Measurements from ENCODE around the gene DESI1. TPM values are rescaled to one million over a fixed set of nuclear protein-coding genes. Genes with fewer than 3 reads are reported as not detected.

DESI1 gene
- polyA plus RNA-seq, 1 of the 3 experiments (the other 2 are of a cell fraction), result 8.2 TPM

DNA sequence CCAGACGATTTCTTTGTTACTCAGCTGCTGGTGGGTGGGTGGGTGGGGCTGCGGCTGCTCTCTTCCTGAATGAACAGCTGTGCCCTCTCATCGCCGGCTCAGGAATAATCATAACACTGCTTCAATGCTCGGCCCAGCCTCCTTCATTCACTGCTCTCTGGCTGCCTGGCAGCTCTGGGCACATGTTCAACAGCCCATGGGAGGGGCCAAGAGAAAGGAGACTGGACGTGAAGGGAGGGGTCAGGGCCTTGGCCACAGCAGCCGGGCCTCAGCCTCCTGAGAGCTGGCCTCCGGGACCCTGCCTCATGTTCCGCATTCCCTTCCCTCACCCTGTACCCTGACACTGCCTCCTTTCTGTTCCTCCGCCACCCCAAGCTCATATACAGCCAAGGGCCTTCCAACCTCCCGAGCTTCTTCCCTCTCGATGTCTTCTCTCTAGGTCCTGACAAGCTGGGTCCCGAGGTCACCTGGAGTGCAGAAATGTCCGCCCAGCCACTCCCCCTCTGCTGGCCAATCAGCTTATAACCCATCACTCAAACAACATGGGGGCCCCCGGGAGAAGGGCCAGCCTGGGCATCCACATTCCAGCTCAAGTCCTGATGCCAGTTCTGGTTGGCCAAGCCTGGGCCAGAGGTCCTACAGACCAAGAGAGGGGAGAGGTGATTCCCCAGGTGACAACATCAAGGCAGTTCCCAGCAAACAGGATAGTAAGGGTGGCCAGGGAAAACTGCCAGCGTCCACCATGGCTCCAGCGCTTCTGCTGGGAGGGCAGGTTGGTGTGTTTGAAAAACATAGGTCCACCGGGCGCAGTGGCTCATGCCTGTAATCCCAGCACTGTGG lies 63.2 kb downstream of the DESI1 start (continued):
- TF ChIP-seq, protein P1, sequence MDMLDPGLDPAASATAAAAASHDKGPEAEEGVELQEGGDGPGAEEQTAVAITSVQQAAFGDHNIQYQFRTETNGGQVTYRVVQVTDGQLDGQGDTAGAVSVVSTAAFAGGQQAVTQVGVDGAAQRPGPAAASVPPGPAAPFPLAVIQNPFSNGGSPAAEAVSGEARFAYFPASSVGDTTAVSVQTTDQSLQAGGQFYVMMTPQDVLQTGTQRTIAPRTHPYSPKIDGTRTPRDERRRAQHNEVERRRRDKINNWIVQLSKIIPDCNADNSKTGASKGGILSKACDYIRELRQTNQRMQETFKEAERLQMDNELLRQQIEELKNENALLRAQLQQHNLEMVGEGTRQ (IDR thresholded peaks at IDR 0.05; ENCODE audit: borderline replicate concordance, low read depth, low read length), result no peak
- no peak for TF ChIP-seq MXI1 (IDR thresholded peaks at IDR 0.05; ENCODE audit: low read depth, low read length)

DNA sequence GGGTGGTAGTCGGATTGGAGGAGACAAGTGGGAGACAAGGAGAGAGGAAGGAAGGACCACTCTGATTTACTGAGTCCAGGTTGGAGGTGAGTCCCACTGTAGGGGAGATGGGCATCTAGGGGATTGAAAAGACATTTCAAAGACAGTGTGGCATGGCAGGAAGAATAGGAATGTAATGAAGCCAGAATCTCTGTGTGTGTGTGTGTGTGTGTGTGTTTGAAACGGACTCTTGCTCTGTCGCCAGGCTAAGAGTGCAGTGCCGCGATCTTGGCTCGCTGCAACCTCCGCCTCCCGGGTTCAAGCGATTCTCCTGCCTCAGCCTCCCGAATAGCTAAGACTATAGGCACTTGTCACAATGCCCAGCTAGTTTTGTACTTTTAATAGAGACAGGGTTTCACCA lies 64.3 kb downstream of the DESI1 start:
- H3K9ac ChIP-seq, result no peak overlapping the region

DNA sequence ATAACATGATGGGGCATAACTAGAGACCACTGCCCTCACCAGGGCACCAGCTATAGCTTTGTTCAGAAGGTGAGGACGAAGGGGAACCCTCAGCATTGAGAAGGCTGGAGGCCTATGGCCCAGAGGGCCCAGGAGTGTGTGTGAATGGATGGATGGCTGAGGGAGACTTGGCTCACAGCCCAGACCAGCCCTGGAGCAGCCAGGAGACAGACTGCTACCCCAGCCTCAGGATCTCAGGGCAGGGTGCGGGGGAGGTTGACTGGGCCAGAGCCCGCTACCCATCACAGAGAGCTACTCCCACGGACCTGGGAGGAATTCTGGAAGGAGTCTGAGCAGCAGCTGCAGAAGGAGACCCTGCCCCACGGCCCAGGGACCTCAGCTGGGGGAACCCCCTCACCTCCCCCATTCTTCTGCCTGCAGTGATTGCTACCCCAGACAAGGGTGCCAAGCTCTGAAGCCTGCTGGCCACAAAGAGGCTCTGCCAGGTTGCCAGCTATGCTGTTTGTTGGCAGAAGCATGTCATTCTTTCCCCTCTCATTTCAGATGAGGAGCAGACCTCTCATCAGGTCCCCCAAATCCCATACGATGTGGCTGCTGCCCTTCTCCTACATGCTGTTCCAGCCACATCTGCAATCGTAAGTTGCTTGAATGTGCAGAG lies 65.4 kb downstream of the DESI1 start:
- H3K9me3 ChIP-seq, result no peaks in the 10 kb centered on the region
- no peak for DNase-seq
- H3F3A ChIP-seq (replicated peaks; ENCODE audit: insufficient read depth), result no peaks in the 10 kb centered on the region
- no peaks in the 10 kb centered on the region for H3K79me2 ChIP-seq (ENCODE audit: insufficient read depth)
- ChIA-PET POLR2A (no interaction called here), CTCF (interaction anchor here (2.0 kb wide), 1 partner anchor 42 kb away, joined by 7 read pairs; no protein-coding TSS in a partner anchor)
- H4K20me1 ChIP-seq (ENCODE audit: insufficient read depth), result no peaks in the 10 kb centered on the region
- no peak overlapping the region for H2AFZ ChIP-seq (ENCODE audit: low read depth)
- H3K9me2 ChIP-seq, result no peaks in the 10 kb centered on the region
- no peak overlapping the region for H3K4me2 ChIP-seq
- H3K27ac ChIP-seq (ENCODE audit: low read depth in 2 of 2, low read length in 1 of 2), result no peak overlapping the region; a peak in 1 of 4 replicates
- H3K9ac ChIP-seq, result no peak overlapping the region
- 84% methylated on average over 3 of the region's 7 CpGs for WGBS (ENCODE audit: low lambda C conversion rate)
- no peaks in the 10 kb centered on the region for H3K27me3 ChIP-seq (ENCODE audit: insufficient read depth)
- no peak overlapping the region for H3K4me3 ChIP-seq (ENCODE audit: low read depth in 2 of 2, low read length in 1 of 2)
- H3K36me3 ChIP-seq (replicated peaks in 1 of 2; ENCODE audit: control insufficient read depth in 1 of 2, insufficient read depth in 2 of 2, low read length in 1 of 2), result no peaks in the 10 kb centered on the region
- H3K4me1 ChIP-seq (ENCODE audit: control insufficient read depth in 1 of 2, insufficient read depth in 2 of 2, low read depth in 1 of 2, low read length in 1 of 2), result peaks cover 3 to 17% of the 10 kb centered on the region in 2 experiments; a peak in 2 of 4 replicates
- no peak for TF ChIP-seq EZH2phosphoT487 (IDR thresholded peaks at IDR 0.05; ENCODE audit: borderline replicate concordance, low read depth)
- no peak for TF ChIP-seq MXI1 (IDR thresholded peaks at IDR 0.05; ENCODE audit: low read depth, low read length)
- TF ChIP-seq, protein P2, sequence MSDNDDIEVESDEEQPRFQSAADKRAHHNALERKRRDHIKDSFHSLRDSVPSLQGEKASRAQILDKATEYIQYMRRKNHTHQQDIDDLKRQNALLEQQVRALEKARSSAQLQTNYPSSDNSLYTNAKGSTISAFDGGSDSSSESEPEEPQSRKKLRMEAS (IDR thresholded peaks at IDR 0.05; ENCODE audit: low read depth), result no peak
- no peak for TF ChIP-seq RFX5 (IDR thresholded peaks at IDR 0.05; ENCODE audit: low read length)
- TF ChIP-seq, protein P3, sequence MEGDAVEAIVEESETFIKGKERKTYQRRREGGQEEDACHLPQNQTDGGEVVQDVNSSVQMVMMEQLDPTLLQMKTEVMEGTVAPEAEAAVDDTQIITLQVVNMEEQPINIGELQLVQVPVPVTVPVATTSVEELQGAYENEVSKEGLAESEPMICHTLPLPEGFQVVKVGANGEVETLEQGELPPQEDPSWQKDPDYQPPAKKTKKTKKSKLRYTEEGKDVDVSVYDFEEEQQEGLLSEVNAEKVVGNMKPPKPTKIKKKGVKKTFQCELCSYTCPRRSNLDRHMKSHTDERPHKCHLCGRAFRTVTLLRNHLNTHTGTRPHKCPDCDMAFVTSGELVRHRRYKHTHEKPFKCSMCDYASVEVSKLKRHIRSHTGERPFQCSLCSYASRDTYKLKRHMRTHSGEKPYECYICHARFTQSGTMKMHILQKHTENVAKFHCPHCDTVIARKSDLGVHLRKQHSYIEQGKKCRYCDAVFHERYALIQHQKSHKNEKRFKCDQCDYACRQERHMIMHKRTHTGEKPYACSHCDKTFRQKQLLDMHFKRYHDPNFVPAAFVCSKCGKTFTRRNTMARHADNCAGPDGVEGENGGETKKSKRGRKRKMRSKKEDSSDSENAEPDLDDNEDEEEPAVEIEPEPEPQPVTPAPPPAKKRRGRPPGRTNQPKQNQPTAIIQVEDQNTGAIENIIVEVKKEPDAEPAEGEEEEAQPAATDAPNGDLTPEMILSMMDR (IDR thresholded peaks at IDR 0.05), result no peak
- TF ChIP-seq, protein P4, sequence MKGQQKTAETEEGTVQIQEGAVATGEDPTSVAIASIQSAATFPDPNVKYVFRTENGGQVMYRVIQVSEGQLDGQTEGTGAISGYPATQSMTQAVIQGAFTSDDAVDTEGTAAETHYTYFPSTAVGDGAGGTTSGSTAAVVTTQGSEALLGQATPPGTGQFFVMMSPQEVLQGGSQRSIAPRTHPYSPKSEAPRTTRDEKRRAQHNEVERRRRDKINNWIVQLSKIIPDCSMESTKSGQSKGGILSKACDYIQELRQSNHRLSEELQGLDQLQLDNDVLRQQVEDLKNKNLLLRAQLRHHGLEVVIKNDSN (IDR thresholded peaks at IDR 0.05; ENCODE audit: borderline replicate concordance, low read depth), result no peak
- no peak for TF ChIP-seq TAF1 (IDR thresholded peaks at IDR 0.05; ENCODE audit: borderline replicate concordance, low read depth, low read length)
- no peak for TF ChIP-seq MEF2A (IDR thresholded peaks at IDR 0.05; ENCODE audit: borderline replicate concordance, low read depth)
- TF ChIP-seq FOXJ3 (CRISPR knock-in tag; IDR thresholded peaks at IDR 0.05), result no peak

More for the DNA sequence above, 64.3 kb downstream of the DESI1 start:
- DNase-seq, result no peak
- TF ChIP-seq ELF1 (IDR thresholded peaks at IDR 0.05), result no peak
- no peak for TF ChIP-seq POLR2AphosphoS5 (IDR thresholded peaks at IDR 0.05; ENCODE audit: low read depth, low read length)
- TF ChIP-seq, protein P5, sequence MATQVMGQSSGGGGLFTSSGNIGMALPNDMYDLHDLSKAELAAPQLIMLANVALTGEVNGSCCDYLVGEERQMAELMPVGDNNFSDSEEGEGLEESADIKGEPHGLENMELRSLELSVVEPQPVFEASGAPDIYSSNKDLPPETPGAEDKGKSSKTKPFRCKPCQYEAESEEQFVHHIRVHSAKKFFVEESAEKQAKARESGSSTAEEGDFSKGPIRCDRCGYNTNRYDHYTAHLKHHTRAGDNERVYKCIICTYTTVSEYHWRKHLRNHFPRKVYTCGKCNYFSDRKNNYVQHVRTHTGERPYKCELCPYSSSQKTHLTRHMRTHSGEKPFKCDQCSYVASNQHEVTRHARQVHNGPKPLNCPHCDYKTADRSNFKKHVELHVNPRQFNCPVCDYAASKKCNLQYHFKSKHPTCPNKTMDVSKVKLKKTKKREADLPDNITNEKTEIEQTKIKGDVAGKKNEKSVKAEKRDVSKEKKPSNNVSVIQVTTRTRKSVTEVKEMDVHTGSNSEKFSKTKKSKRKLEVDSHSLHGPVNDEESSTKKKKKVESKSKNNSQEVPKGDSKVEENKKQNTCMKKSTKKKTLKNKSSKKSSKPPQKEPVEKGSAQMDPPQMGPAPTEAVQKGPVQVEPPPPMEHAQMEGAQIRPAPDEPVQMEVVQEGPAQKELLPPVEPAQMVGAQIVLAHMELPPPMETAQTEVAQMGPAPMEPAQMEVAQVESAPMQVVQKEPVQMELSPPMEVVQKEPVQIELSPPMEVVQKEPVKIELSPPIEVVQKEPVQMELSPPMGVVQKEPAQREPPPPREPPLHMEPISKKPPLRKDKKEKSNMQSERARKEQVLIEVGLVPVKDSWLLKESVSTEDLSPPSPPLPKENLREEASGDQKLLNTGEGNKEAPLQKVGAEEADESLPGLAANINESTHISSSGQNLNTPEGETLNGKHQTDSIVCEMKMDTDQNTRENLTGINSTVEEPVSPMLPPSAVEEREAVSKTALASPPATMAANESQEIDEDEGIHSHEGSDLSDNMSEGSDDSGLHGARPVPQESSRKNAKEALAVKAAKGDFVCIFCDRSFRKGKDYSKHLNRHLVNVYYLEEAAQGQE (IDR thresholded peaks at IDR 0.05; ENCODE audit: low read depth, low read length), result no peak
- no peak overlapping the region for H3K4me3 ChIP-seq (ENCODE audit: low read depth in 2 of 2, low read length in 1 of 2)
- CTCF ChIA-PET, result interaction anchor here (0.7 to 2.0 kb wide), 2 partner anchors 13 to 41 kb away, joined by 3 to 7 read pairs; partner anchors contain the start of gene POLR3H
- H2AFZ ChIP-seq (ENCODE audit: low read depth), result no peak overlapping the region
- peaks cover 3 to 25% of the 10 kb centered on the region in 2 experiments; a peak in 2 of 4 replicates for H3K4me1 ChIP-seq (ENCODE audit: control insufficient read depth in 1 of 2, insufficient read depth in 2 of 2, low read depth in 1 of 2, low read length in 1 of 2)
- no peaks in the 10 kb centered on the region for H3K27me3 ChIP-seq (ENCODE audit: insufficient read depth)
- H3K4me2 ChIP-seq, result no peak overlapping the region
- no peaks in the 10 kb centered on the region for H3F3A ChIP-seq (replicated peaks; ENCODE audit: insufficient read depth)
- POLR2A ChIA-PET, result no interaction called here
- no peaks in the 10 kb centered on the region for H3K9me3 ChIP-seq
- no peaks in the 10 kb centered on the region for H3K36me3 ChIP-seq (replicated peaks in 1 of 2; ENCODE audit: control insufficient read depth in 1 of 2, insufficient read depth in 2 of 2, low read length in 1 of 2)
- no peak overlapping the region for H3K27ac ChIP-seq (ENCODE audit: low read depth in 2 of 2, low read length in 1 of 2)
- no peaks in the 10 kb centered on the region for H3K79me2 ChIP-seq (ENCODE audit: insufficient read depth)
- 92% methylated on average over 10 of the region's 10 CpGs for WGBS (ENCODE audit: low lambda C conversion rate)
- no peaks in the 10 kb centered on the region for H4K20me1 ChIP-seq (ENCODE audit: insufficient read depth)
- no peaks in the 10 kb centered on the region for H3K9me2 ChIP-seq
